Measurements from ENCODE around the gene ACAP1.
A peak's percentile ranks its signal among the peaks of the same experiment; 100 is the strongest.

The ACAP1 gene

DNA sequence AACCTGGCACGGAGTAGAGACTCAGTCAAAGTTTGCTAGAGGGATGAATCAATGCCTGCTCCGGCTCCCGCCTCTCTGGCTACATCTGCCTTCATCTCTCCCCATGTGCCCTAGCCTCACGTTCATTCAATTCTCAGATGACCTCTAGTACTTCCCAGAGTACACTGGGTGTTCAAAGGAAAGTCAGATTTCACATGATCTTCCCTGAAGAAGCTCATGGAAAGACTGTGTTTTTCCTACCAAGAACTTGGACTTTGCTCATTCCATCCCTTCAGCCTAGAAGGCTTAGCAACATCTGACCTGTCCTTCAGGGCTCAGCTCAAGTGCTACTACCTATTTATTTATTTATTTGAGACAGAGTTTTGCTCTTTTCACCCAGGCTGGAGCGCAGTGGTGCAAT is 33.5 kb downstream of the ACAP1 start:
- H3K4me3 ChIP-seq: no peak overlapping the region
- no peak overlapping the region for H3K27ac ChIP-seq
- no peak for DNase-seq (ENCODE audit: low spot score)
- TF ChIP-seq, protein P1, sequence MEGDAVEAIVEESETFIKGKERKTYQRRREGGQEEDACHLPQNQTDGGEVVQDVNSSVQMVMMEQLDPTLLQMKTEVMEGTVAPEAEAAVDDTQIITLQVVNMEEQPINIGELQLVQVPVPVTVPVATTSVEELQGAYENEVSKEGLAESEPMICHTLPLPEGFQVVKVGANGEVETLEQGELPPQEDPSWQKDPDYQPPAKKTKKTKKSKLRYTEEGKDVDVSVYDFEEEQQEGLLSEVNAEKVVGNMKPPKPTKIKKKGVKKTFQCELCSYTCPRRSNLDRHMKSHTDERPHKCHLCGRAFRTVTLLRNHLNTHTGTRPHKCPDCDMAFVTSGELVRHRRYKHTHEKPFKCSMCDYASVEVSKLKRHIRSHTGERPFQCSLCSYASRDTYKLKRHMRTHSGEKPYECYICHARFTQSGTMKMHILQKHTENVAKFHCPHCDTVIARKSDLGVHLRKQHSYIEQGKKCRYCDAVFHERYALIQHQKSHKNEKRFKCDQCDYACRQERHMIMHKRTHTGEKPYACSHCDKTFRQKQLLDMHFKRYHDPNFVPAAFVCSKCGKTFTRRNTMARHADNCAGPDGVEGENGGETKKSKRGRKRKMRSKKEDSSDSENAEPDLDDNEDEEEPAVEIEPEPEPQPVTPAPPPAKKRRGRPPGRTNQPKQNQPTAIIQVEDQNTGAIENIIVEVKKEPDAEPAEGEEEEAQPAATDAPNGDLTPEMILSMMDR (IDR thresholded peaks at IDR 0.05): no peak

DNA sequence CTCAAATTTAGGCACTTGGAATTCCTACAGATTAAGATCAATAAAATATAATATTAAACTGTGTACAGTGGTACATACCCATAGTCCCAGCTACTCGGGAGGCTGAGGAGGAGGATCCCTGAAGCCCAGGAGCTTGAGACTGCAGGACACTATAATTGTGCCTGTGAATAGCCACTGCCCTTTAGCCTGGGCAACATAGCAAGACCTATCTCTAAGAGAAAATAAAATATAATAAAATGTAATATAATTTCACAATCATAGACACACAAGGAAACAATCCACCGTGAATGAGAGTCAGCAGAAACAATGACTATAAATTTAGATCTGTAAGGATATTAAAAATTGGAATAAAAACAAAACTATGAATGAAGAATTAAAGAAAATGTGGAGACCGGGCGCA is 34.5 kb downstream of the ACAP1 start:
- Histone ChIP-seq H3K4me3 (no peak overlapping the region), H3K27ac (no peak overlapping the region)
- TF ChIP-seq, protein P1 (IDR thresholded peaks at IDR 0.05): no peak
- no peak for DNase-seq (ENCODE audit: low spot score)

DNA sequence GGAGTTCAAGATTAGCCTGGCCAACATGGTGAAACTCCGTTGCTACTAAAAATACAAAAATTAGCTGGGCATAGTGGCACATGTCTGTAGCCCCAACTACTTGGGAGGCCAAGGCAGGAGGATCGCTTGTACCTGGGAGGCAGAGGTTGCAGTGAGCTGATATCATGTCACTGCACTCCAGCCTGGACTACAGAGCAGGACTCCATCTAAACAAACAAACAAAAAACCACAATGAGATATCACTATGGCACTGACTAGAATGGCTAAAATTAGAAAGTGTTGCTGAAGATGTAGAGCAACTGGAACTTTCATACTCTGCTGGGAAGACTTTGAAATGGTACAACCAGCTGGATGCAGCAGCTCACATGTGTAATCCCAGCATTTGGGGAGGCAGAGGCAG is 38.0 kb downstream of the ACAP1 start:
- no peak overlapping the region for H3K27ac ChIP-seq
- TF ChIP-seq, protein P1 (IDR thresholded peaks at IDR 0.05): no peak
- H3K4me3 ChIP-seq: no peak overlapping the region
- DNase-seq (ENCODE audit: low spot score): no peak

DNA sequence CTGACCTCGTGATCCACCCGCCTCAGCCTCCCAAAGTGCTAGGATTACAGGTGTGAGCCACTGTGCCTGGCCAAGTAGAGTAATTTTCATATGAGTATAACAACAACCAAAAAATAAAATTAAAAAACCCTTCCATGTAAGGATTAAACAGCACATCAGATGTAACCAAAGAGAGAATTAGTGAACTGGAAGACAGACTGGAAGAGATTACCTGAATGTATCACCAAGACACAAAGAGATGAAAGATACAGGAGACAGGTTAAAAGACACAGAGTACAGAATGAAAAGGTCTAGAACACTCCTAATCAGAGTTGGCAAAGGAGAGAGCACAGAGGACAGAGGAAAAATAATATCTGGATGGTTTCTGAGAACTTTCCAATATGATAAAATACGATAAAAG is 42.8 kb downstream of the ACAP1 start:
- H3K4me3 ChIP-seq: no peak overlapping the region

DNA sequence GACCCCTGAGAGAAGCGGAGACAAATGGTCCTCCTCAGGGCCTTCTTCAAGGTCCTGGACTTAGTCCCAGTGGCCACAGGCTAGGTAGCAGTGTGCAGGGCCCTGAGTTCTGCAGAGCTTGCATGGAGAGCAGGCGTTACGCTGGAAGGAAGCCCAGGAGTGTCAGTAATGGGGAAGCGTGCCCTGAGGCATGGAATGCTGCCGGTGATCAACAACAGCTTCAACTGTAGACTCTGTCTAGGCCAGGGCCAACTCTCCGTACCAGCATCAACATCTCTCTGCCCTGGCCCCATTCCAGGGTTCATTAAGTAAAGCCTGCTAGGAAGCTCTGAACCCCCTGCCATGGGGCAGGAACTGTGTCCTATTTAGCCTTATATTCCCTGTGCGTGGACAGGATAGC is 44.0 kb downstream of the ACAP1 start:
- Histone ChIP-seq H3K27ac (peak overlapping the region in 1 of 2 donors; percentile 26), H3K4me3 (peak overlapping the region; percentile 79)
- DNase-seq (ENCODE audit: low spot score): no peak
- TF ChIP-seq, protein P1 (IDR thresholded peaks at IDR 0.05): no peak

More for the DNA sequence above, 42.8 kb downstream of the ACAP1 start:
- TF ChIP-seq, protein P1 (IDR thresholded peaks at IDR 0.05): no peak
- DNase-seq (ENCODE audit: low spot score): no peak
- H3K27ac ChIP-seq: no peak overlapping the region

DNA sequence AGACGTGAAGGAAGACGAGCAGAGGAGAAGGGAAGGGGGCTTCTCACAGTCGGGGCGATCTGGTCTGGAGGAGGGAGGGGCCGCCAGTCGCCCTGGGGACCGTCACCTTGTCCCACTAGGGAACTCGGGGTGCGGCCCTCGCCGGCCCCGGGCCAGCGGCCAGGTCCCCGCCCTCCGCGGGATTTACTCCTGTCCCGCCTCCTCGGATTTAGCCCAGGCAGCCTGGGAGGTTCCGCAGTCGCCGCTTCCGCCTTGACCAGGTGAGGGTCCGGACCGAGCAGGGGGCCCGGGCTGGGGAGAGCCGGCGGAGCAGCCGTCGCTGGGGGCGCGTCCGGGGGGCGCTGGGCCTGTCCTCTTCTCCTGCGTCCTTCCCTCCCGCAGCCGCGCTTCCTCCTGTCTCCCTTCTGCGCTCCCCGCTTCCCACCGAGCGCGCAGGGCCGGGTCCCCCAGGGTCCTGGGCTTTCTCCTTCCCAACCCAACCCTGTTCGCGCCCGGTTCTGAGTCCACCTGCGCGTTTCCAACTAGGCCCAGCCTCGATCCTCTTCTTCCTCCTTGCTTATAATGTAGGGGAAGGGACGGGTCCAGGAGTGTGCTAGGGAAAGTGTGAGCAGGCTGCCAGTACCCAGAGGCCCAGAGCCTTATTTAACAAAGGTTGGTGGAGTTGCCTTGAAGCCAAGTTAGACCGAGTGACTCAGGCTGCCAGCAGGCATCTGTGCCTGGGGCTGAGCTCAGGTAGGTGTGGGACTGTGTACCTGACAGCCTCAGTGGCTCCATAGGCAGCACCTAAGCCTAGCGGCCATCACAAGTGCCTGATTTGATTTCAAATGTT is 44.7 kb downstream of the ACAP1 start, which contains the start of gene TNK1:
TSS of gene TNK1 (plus strand) at position 235 of the 829 bp plus-strand sequence. CDS start 1,838 bp downstream, outside the sequence.
- Histone ChIP-seq H3K4me3 (peak within 1 kb of the TSS; percentile 79), H3K27ac (peak within 1 kb of the TSS in 1 of 2 donors; percentile 26)
- no peak for DNase-seq (ENCODE audit: low spot score)
- TF ChIP-seq, protein P1 (IDR thresholded peaks at IDR 0.05): no peak

DNA sequence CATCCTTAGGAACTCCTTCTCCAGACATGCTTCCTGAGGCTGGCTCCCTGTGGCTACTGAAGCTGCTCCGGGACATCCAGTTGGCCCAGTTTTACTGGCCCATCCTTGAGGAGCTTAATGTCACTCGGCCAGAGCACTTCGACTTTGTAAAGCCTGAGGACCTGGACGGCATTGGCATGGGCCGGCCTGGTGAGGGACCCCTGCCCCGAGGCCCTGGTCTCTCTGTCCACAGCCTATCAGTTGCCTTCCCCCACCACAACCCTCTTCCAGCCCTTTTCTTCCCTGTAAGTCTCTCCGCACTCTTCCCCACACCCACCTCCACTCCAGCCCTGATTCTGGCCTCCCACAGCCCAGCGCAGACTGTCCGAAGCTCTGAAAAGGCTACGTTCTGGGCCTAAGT is 46.6 kb downstream of the ACAP1 start:
- DNase-seq (ENCODE audit: low spot score): no peak
- no peak overlapping the region for H3K4me3 ChIP-seq
- TF ChIP-seq, protein P1 (IDR thresholded peaks at IDR 0.05): no peak
- H3K27ac ChIP-seq: no peak overlapping the region

Measured in coronary artery (tissue), 2 donors.